Measurements from ENCODE around the gene TMEM143. TPM values are rescaled to one million over a fixed set of nuclear protein-coding genes. Genes with fewer than 3 reads are reported as not detected.

Gene TMEM143
- total and polyA plus RNA-seq, 10 of the 15 experiments (the other 5 are each of a cell fraction or from before 2014, with no cell fraction given): 1.5 to 19.5 (median 10.1) TPM

GRCh38 chr19:48290401-48290770, 73.4 kb downstream of the TMEM143 start:
- in situ Hi-C loops (cut with MboI): loop anchor here (10.0 kb wide), 1 partner anchor 326 kb away; no protein-coding TSS in a partner anchor
- H4K20me1 ChIP-seq (ENCODE audit: control insufficient read depth, insufficient read depth): no peaks in the 10 kb centered on the region
- BruUV-seq (replicated peaks): no TSS peak
- intact Hi-C loops (cut with micrococcal nuclease; ENCODE audit: unreplicated experiment): no loop called here
- WGBS (ENCODE audit: insufficient coverage, insufficient replicate concordance, low lambda C conversion rate, missing lambda C conversion rate): 48% methylated on average over 6 of the region's 10 CpGs
- ChIA-PET POLR2A (interaction anchor here (0.6 kb wide), 1 partner anchor 1858 kb away, joined by 3 read pairs; no protein-coding TSS in a partner anchor), RAD21 (ENCODE audit: unreplicated experiment) (interaction anchor here (0.6 kb wide), 1 partner anchor 24 kb away, joined by 3 read pairs; no protein-coding TSS in a partner anchor), CTCF (interaction anchor here (0.7 to 3.8 kb wide), 6 partner anchors 9 to 182 kb away, joined by 3 to 23 read pairs (median 3); no protein-coding TSS in a partner anchor), SMC1A (ENCODE audit: uncharacterized antibody, unreplicated experiment) (interaction anchor here (1.0 kb wide), 1 partner anchor 88 kb away, joined by 3 read pairs; no protein-coding TSS in a partner anchor)
- DNase-seq (ENCODE audit: low read depth, low spot score) (no peak), FAIRE-seq (no peak), ATAC-seq (no peak)
- H3K4me3 ChIP-seq: no peak overlapping the region
- H3K27ac ChIP-seq (ENCODE audit: control insufficient read depth, insufficient read depth): no peak overlapping the region
- H3K9ac ChIP-seq (ENCODE audit: control insufficient read depth, insufficient read depth, low read length): no peak overlapping the region
- peaks cover 3% of the 10 kb centered on the region; the same call in 1 of the 2 replicates for H3K4me1 ChIP-seq (ENCODE audit: control insufficient read depth, insufficient read depth, low read length)
- no peaks in the 10 kb centered on the region for H3K36me3 ChIP-seq (ENCODE audit: control insufficient read depth in 2 of 2, insufficient read depth in 2 of 2, low read length in 1 of 2)
- no peaks in the 10 kb centered on the region for H3K27me3 ChIP-seq (replicated peaks in 1 of 2; ENCODE audit: control insufficient read depth in 2 of 2, insufficient read depth in 2 of 2, low read length in 1 of 2)
- no peak overlapping the region; the same call in 1 of the 2 replicates for H3K4me2 ChIP-seq (ENCODE audit: control insufficient read depth, insufficient read depth)
- no peak overlapping the region for H2AFZ ChIP-seq (ENCODE audit: control insufficient read depth, low read depth, low read length)
- H3K9me3 ChIP-seq (replicated peaks; ENCODE audit: control insufficient read depth, insufficient read depth, low read length): no peaks in the 10 kb centered on the region; the same call in 1 of the 3 replicates
- no peaks in the 10 kb centered on the region for H3K79me2 ChIP-seq (ENCODE audit: control insufficient read depth, insufficient read depth, low read length)
- TF ChIP-seq KDM1A (IDR thresholded peaks at IDR 0.05; ENCODE audit: borderline replicate concordance) (no peak), BHLHE40 (IDR thresholded peaks at IDR 0.05; ENCODE audit: borderline replicate concordance in 1 of 2, low read depth in 2 of 2, low read length in 1 of 2) (no peak), CBX5 (IDR thresholded peaks at IDR 0.05; ENCODE audit: low read depth) (no peak)

GRCh38 chr19:48287748-48288147, 76.0 kb downstream of the TMEM143 start:
- 33% methylated on average over 3 of the region's 3 CpGs for WGBS (ENCODE audit: insufficient coverage, insufficient replicate concordance, low lambda C conversion rate, missing lambda C conversion rate)
- H4K20me1 ChIP-seq (ENCODE audit: control insufficient read depth, insufficient read depth): no peaks in the 10 kb centered on the region
- intact Hi-C loops (cut with micrococcal nuclease; ENCODE audit: unreplicated experiment): no loop called here
- peaks cover 4% of the 10 kb centered on the region for H3K9me3 ChIP-seq (replicated peaks; ENCODE audit: control insufficient read depth, insufficient read depth, low read length)
- ChIA-PET CTCF (interaction anchor here (1.0 kb wide), 1 partner anchor 27 kb away, joined by 3 read pairs; no protein-coding TSS in a partner anchor), RAD21 (ENCODE audit: unreplicated experiment) (interaction anchor here (0.7 kb wide), 1 partner anchor 416 kb away, joined by 3 read pairs; no protein-coding TSS in a partner anchor), SMC1A (ENCODE audit: uncharacterized antibody, unreplicated experiment) (interaction anchor here (0.6 kb wide), 1 partner anchor 298 kb away, joined by 3 read pairs; no protein-coding TSS in a partner anchor), POLR2A (no interaction called here)
- ATAC-seq (no peak), FAIRE-seq (no peak), DNase-seq (ENCODE audit: low read depth, low spot score) (no peak)
- no peak for TF ChIP-seq ATF2 (IDR thresholded peaks at IDR 0.05; ENCODE audit: low read length)
- no peak for TF ChIP-seq SREBF2 (IDR thresholded peaks at IDR 0.05; ENCODE audit: low read length)
- TF ChIP-seq HDGF (IDR thresholded peaks at IDR 0.05): no peak
- no peak for TF ChIP-seq SIN3A (IDR thresholded peaks at IDR 0.05; ENCODE audit: low read depth, low read length)
- no peak for TF ChIP-seq ZBTB40 (IDR thresholded peaks at IDR 0.05; ENCODE audit: borderline replicate concordance)
- TF ChIP-seq RUNX3 (IDR thresholded peaks at IDR 0.05; ENCODE audit: low read length): no peak
- no peak for TF ChIP-seq TCF3 (IDR thresholded peaks at IDR 0.05; ENCODE audit: borderline replicate concordance, insufficient read depth, low read depth, low read length)
- no peak overlapping the region for H2AFZ ChIP-seq (ENCODE audit: control insufficient read depth, low read depth, low read length)
- H3K9ac ChIP-seq (ENCODE audit: control insufficient read depth, insufficient read depth, low read length): no peak overlapping the region
- no peak overlapping the region for H3K27ac ChIP-seq (ENCODE audit: control insufficient read depth, insufficient read depth)
- H3K79me2 ChIP-seq (ENCODE audit: control insufficient read depth, insufficient read depth, low read length): no peaks in the 10 kb centered on the region
- no peaks in the 10 kb centered on the region for H3K27me3 ChIP-seq (replicated peaks in 1 of 2; ENCODE audit: control insufficient read depth in 2 of 2, insufficient read depth in 2 of 2, low read length in 1 of 2)
- in situ Hi-C loops (cut with MboI): no loop called here
- H3K4me3 ChIP-seq: no peak overlapping the region
- no TSS peak for BruUV-seq (replicated peaks)
- H3K4me1 ChIP-seq (ENCODE audit: control insufficient read depth, insufficient read depth, low read length): peaks cover 3% of the 10 kb centered on the region; the same call in 1 of the 2 replicates
- no peak overlapping the region for H3K4me2 ChIP-seq (ENCODE audit: control insufficient read depth, insufficient read depth)
- H3K36me3 ChIP-seq (ENCODE audit: control insufficient read depth in 2 of 2, insufficient read depth in 2 of 2, low read length in 1 of 2): no peaks in the 10 kb centered on the region

Data from GM12878 (cell line).